HepG2 (cell line): Measurements from ENCODE around the gene ARGLU1. TPM values are rescaled to one million over a fixed set of nuclear protein-coding genes. Genes with fewer than 3 reads are reported as not detected.
A peak's percentile ranks its signal among the peaks of the same experiment; 100 is the strongest.

Experiments used
- AGO2 ChIP-seq: fragments of 200-400 bp; formaldehyde crosslinking; optimal IDR thresholded peaks from 2 replicates; pipeline ENCODE3; 2017; ENCODE audit warnings: mild to moderate bottlenecking, low read depth, low read length, moderate library complexity
- ARNTL ChIP-seq: sonication (generic); formaldehyde crosslinking; IDR thresholded peaks from 2 replicates; pipeline ENCODE4 v1.4.0; 2020; ENCODE audit warnings: mild to moderate bottlenecking, missing genetic modification reagents
- BRCA1 ChIP-seq: sonication (generic); formaldehyde crosslinking; IDR thresholded peaks from 2 replicates; pipeline ENCODE4 v1.4.0; 2020; ENCODE audit warnings: missing genetic modification reagents
- ELF1 ChIP-seq: sonication (generic); formaldehyde crosslinking; IDR thresholded peaks from 2 replicates; pipeline ENCODE4 v1.4.0; 2020; ENCODE audit warnings: missing genetic modification reagents
- EP300 ChIP-seq, 3 experiments: sonication (generic) in 1 of 3; formaldehyde crosslinking in 1 of 3; IDR thresholded peaks; 2 replicates each; pipeline versions ENCODE4 v1.5.1 to v1.6.1; 2011 to 2020; ENCODE audit warnings: low read depth in 2 of 3, low read length in 2 of 3, borderline replicate concordance in 1 of 3, improper control_type of control experiment in 1 of 3, mild to moderate bottlenecking in 1 of 3, missing genetic modification reagents in 1 of 3, moderate library complexity in 1 of 3
- KAT8 ChIP-seq: IDR thresholded peaks from 2 replicates; pipeline ENCODE4 v1.6.1; 2016; ENCODE audit warnings: missing genetic modification reagents, missing compliant biosample characterization
- PAXIP1 ChIP-seq: sonication (generic); formaldehyde crosslinking; conservative IDR thresholded peaks from 2 replicates; pipeline ENCODE4 v1.4.0; 2020; ENCODE audit warnings: mild to moderate bottlenecking, missing genetic modification reagents, moderate library complexity
- PRDM4 ChIP-seq: sonication (generic); formaldehyde crosslinking; IDR thresholded peaks from 2 replicates; pipeline ENCODE4 v1.9.0; 2021; ENCODE audit warnings: missing genetic modification reagents, borderline replicate concordance
- RFXANK ChIP-seq: IDR thresholded peaks from 2 replicates; pipeline ENCODE4 v1.6.1; 2016
- SALL1 ChIP-seq: sonication (generic); formaldehyde crosslinking; IDR thresholded peaks from 2 replicates; pipeline ENCODE4 v1.8.0; 2022; ENCODE audit warnings: mild to moderate bottlenecking, missing genetic modification reagents
- SIX1 ChIP-seq: sonication (generic); formaldehyde crosslinking; IDR thresholded peaks from 2 replicates; pipeline ENCODE4 v1.4.0; 2020; ENCODE audit warnings: missing genetic modification reagents, borderline replicate concordance
- ZEB1 ChIP-seq: IDR thresholded peaks from 2 replicates; pipeline ENCODE4 v1.6.1; 2012; ENCODE audit warnings: mild to moderate bottlenecking, low read depth, inconsistent platforms; ENCODE audit not compliant: insufficient replicate concordance
- ZMAT3 ChIP-seq: sonication (generic); formaldehyde crosslinking; conservative IDR thresholded peaks from 2 replicates; pipeline ENCODE4 v1.7.0; 2021; ENCODE audit warnings: missing genetic modification reagents
- ZNF101 ChIP-seq: sonication (generic); formaldehyde crosslinking; IDR thresholded peaks from 2 replicates; pipeline ENCODE4 v1.4.0; 2020; ENCODE audit warnings: mild to moderate bottlenecking, low read depth, missing genetic modification reagents, borderline replicate concordance
- ZNF383 ChIP-seq: sonication (generic); formaldehyde crosslinking; IDR thresholded peaks from 2 replicates; pipeline ENCODE4 v1.4.0; 2020; ENCODE audit warnings: missing genetic modification reagents, mild to moderate bottlenecking, borderline replicate concordance
- ZNF451 ChIP-seq: sonication (generic); formaldehyde crosslinking; IDR thresholded peaks from 2 replicates; pipeline ENCODE4 v1.5.0; 2020; ENCODE audit warnings: mild to moderate bottlenecking, missing genetic modification reagents
- ZNF512B ChIP-seq: sonication (generic); formaldehyde crosslinking; IDR thresholded peaks from 2 replicates; pipeline ENCODE4 v1.5.1; 2020; ENCODE audit warnings: missing genetic modification reagents, mild to moderate bottlenecking, borderline replicate concordance
- ZNF572 ChIP-seq: sonication (generic); formaldehyde crosslinking; IDR thresholded peaks from 2 replicates; pipeline ENCODE4 v1.5.1; 2020; ENCODE audit warnings: mild to moderate bottlenecking, missing genetic modification reagents
- ZNF597 ChIP-seq: sonication (generic); formaldehyde crosslinking; IDR thresholded peaks from 2 replicates; pipeline ENCODE4 v1.5.0; 2020; ENCODE audit warnings: missing genetic modification reagents
- ZNF607 ChIP-seq: sonication (generic); formaldehyde crosslinking; IDR thresholded peaks from 2 replicates; pipeline ENCODE4 v1.5.1; 2020; ENCODE audit warnings: missing genetic modification reagents, mild to moderate bottlenecking, borderline replicate concordance
- polyA plus RNA-seq, 8 experiments: library from polyadenylated mRNA; depleted of rRNA in 3 of 8; stranded (reverse) in 7 of 8; unstranded in 1 of 8; fragments of >200 nt; fragmentation: Illumina TruSeq in 4 of 8; extraction: Trizol in 4 of 8; gene quantifications; 2 replicates each; pipeline versions ENCODE4 v1.2.1 to v1.2.3, GENCODE V29; 2011 to 2016; ENCODE audit warnings: low read depth in 4 of 8, missing spikeins in 1 of 8, mixed read lengths in 1 of 8; ENCODE audit not compliant: insufficient read depth in 1 of 8
- total RNA-seq, 5 experiments: library from RNA; depleted of rRNA; stranded (reverse); fragments of >200 nt; fragmentation: Illumina TruSeq; extraction: Trizol; gene quantifications; 2 replicates each; pipeline ENCODE4 v1.2.3, GENCODE V29; 2016; ENCODE audit warnings: low read depth in 1 of 5

ARGLU1 gene
- total and polyA plus RNA-seq, 2 of the 13 experiments (the other 11 are each of a cell fraction or from before 2014, with no cell fraction given), result 47.1 to 70.6 TPM

GRCh38 chr13:106591299-106591698 is 23.4 kb upstream of the ARGLU1 start (continued):
- TF ChIP-seq BRCA1 (CRISPR knock-in tag) (no peak), SALL1 (CRISPR knock-in tag) (no peak; the same call in 1 of the 2 replicates), ZNF572 (CRISPR knock-in tag) (no peak), ZEB1 (no peak), ARNTL (CRISPR knock-in tag) (no peak), ZNF383 (CRISPR knock-in tag) (no peak), AGO2 (no peak), ZNF101 (CRISPR knock-in tag) (no peak), ZMAT3 (no peak), ZNF512B (CRISPR knock-in tag) (no peak), RFXANK (no peak), ZNF607 (CRISPR knock-in tag) (no peak), ZNF597 (CRISPR knock-in tag) (no peak), EP300 (IDR thresholded peaks at IDR 0.05; ENCODE audit: low read depth in 2 of 2, low read length in 2 of 2) (peak in 1 of 2 experiments; percentile 55; a peak in 2 of 4 replicates), EP300 (CRISPR knock-in tag; IDR thresholded peaks at IDR 0.05; ENCODE audit: borderline replicate concordance) (no peak), ZNF451 (CRISPR knock-in tag) (no peak), ELF1 (CRISPR knock-in tag) (no peak), KAT8 (no peak), SIX1 (CRISPR knock-in tag) (no peak), PAXIP1 (CRISPR knock-in tag) (peak; percentile 73), PRDM4 (CRISPR knock-in tag) (no peak)
